GM20431 (cell line): Measurements from ENCODE around the gene ATF7IP2.
"Not testable (repeated sequence)": the region's sequence is repeated elsewhere in the genome, so short reads cannot be mapped to it uniquely, and the experiment has no call there.

ENCODE experiments used
- in situ Hi-C: fragments of 300-500 bp; cut with MseI, MboI; formaldehyde crosslinking; loops from one replicate; pipeline ENCODE4 v1.15.0; 2020; ENCODE audit warnings: low sequenced_read_pairs; ENCODE audit not compliant: unreplicated experiment

The ATF7IP2 gene

GRCh38 chr16:10441726-10442125, 55.9 kb downstream of the ATF7IP2 start:
- in situ Hi-C loops: no loop called here

- in situ Hi-C loops: no loop called here
These were observed 61.4 kb downstream of the ATF7IP2 start for GRCh38 chr16:10447289-10447688.

GRCh38 chr16:10452208-10453158, 66.6 kb downstream of the ATF7IP2 start:
- in situ Hi-C loops: not testable (repeated sequence)

- in situ Hi-C loops: no loop called here
These were observed 67.3 kb downstream of the ATF7IP2 start for GRCh38 chr16:10453159-10453510.

GRCh38 chr16:10465821-10466220, 80.0 kb downstream of the ATF7IP2 start:
- in situ Hi-C loops: no loop called here

GRCh38 chr16:10466313-10466712, 80.5 kb downstream of the ATF7IP2 start:
- in situ Hi-C loops: no loop called here

GRCh38 chr16:10466861-10467260, 81.0 kb downstream of the ATF7IP2 start:
- in situ Hi-C loops: no loop called here

- in situ Hi-C loops: not testable (repeated sequence)
These were observed 90.8 kb downstream of the ATF7IP2 start for GRCh38 chr16:10476636-10477035.

GRCh38 chr16:10480151-10480550, 94.3 kb downstream of the ATF7IP2 start:
- in situ Hi-C loops: no loop called here

GRCh38 chr16:10485159-10485558, 99.3 kb downstream of the ATF7IP2 start:
- in situ Hi-C loops: no loop called here

GRCh38 chr16:10485698-10486382, 100.0 kb downstream of the ATF7IP2 start:
- in situ Hi-C loops: no loop called here

- in situ Hi-C loops: no loop called here
These were observed 104.3 kb downstream of the ATF7IP2 start for GRCh38 chr16:10490141-10490540.

GRCh38 chr16:10493276-10493675, 107.4 kb downstream of the ATF7IP2 start:
- in situ Hi-C loops: no loop called here

GRCh38 chr16:10494343-10495030, 108.6 kb downstream of the ATF7IP2 start:
- in situ Hi-C loops: no loop called here

- in situ Hi-C loops: no loop called here
These were observed 109.1 kb downstream of the ATF7IP2 start for GRCh38 chr16:10495031-10495345.

GRCh38 chr16:10497132-10498101, 111.6 kb downstream of the ATF7IP2 start:
- in situ Hi-C loops: no loop called here

- in situ Hi-C loops: loop anchor here (10.0 kb wide), 1 partner anchor 246 kb away; no protein-coding TSS in a partner anchor
These were observed 114.7 kb downstream of the ATF7IP2 start for GRCh38 chr16:10500582-10500981.

- in situ Hi-C loops: loop anchor here (10.0 kb wide), 1 partner anchor 246 kb away; no protein-coding TSS in a partner anchor
These were observed 115.3 kb downstream of the ATF7IP2 start for GRCh38 chr16:10501016-10501607.

- in situ Hi-C loops: loop anchor here (10.0 kb wide), 1 partner anchor 248 kb away; no protein-coding TSS in a partner anchor
These were observed 116.9 kb downstream of the ATF7IP2 start for GRCh38 chr16:10502776-10503175.
